MM.1S (cell line): ENCODE results near the gene PABPC1L2B.
"Not testable (repeated sequence)": the region's sequence is repeated elsewhere in the genome, so short reads cannot be mapped to it uniquely, and the experiment has no call there.

Source experiments
- DNase-seq: peaks from one replicate; pipeline ENCODE4 v3.0.0-alpha.2; 2015
- H2AFZ ChIP-seq: fragments of 300-600 bp; sonication (generic); 2 replicates; pipeline ENCODE4 v1.6.0; 2016; ENCODE audit warnings: antibody characterized with exemption, low read length
- H3F3A ChIP-seq: fragments of 300-600 bp; sonication (generic); 2 replicates; pipeline ENCODE4 v1.6.1; 2016; ENCODE audit warnings: mild to moderate bottlenecking, antibody characterized with exemption, low read length, moderate library complexity, mixed read lengths; ENCODE audit not compliant: insufficient read depth
- H3K27ac ChIP-seq: fragments of 300-600 bp; sonication (generic); 2 replicates; pipeline ENCODE4 v1.5.1; 2016; ENCODE audit warnings: mild to moderate bottlenecking, low read length
- H3K27me3 ChIP-seq: fragments of 300-600 bp; sonication (generic); replicated peaks from 2 replicates; pipeline ENCODE4 v1.6.0; 2016; ENCODE audit warnings: low read length; ENCODE audit not compliant: insufficient read depth
- H3K36me3 ChIP-seq: fragments of 300-600 bp; sonication (generic); replicated peaks from 2 replicates; pipeline ENCODE4 v1.6.1; 2016; ENCODE audit warnings: mild to moderate bottlenecking, low read length, mixed read lengths; ENCODE audit not compliant: insufficient read depth
- H3K4me1 ChIP-seq: fragments of 300-600 bp; sonication (generic); 2 replicates; pipeline ENCODE4 v1.6.1; 2016; ENCODE audit warnings: low read length, mixed read lengths
- H3K4me2 ChIP-seq: fragments of 300-600 bp; sonication (generic); 2 replicates; pipeline ENCODE4 v1.6.0; 2016; ENCODE audit warnings: low read depth, low read length
- H3K4me3 ChIP-seq: fragments of 300-600 bp; sonication (generic); 2 replicates; pipeline ENCODE4 v1.5.1; 2016; ENCODE audit warnings: low read length, mixed read lengths
- H3K79me2 ChIP-seq: fragments of 300-600 bp; sonication (generic); 2 replicates; pipeline ENCODE4 v1.6.1; 2016; ENCODE audit warnings: mixed run types, low read length, mixed read lengths
- H3K9ac ChIP-seq: fragments of 300-600 bp; sonication (generic); 2 replicates; pipeline ENCODE4 v1.6.1; 2016; ENCODE audit warnings: low read length, mixed read lengths
- H3K9me2 ChIP-seq: fragments of 300-600 bp; sonication (generic); replicated peaks from 2 replicates; pipeline ENCODE4 v1.6.1; 2016; ENCODE audit warnings: mild to moderate bottlenecking, low read length, mixed read lengths; ENCODE audit not compliant: insufficient read depth
- H3K9me3 ChIP-seq: fragments of 300-600 bp; sonication (generic); replicated peaks from 2 replicates; pipeline ENCODE4 v1.6.1; 2016; ENCODE audit warnings: mild to moderate bottlenecking, low read length, mixed read lengths; ENCODE audit not compliant: insufficient read depth
- H4K20me1 ChIP-seq: fragments of 300-600 bp; sonication (generic); 2 replicates; pipeline ENCODE4 v1.6.1; 2016; ENCODE audit warnings: mild to moderate bottlenecking, low read length, moderate library complexity, mixed read lengths; ENCODE audit not compliant: insufficient read depth

Gene PABPC1L2B

DNA sequence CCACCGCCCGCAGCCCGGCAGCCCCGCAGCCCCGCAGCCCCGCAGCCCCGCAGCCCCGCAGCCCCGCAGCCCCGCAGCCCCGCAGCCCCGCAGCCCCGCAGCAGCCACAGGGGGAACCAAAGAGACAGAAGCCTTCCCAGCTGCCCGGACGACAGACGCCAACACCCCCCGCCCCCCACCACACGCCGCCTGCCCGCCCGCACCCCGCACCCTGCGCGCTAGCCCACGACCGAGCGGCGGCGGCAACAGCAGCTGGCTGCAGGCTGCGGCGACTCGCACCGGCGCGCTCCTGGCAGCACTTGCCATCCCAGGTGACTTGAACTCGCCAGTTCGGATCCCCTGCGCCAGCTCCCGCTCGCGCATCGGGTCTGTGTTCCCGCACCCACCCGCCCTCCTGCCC, at the start of gene PABPC1L2B:
Gene PABPC1L2B, plus strand, starts transcription at position 207 of the 400 bp plus-strand sequence. CDS start 704 bp downstream, outside the sequence.
- H3K4me3 ChIP-seq, H3K27me3 ChIP-seq, H3K9ac ChIP-seq, H3K9me2 ChIP-seq, H3K27ac ChIP-seq, H4K20me1 ChIP-seq, DNase-seq, H3F3A ChIP-seq, H3K79me2 ChIP-seq, H2AFZ ChIP-seq, H3K9me3 ChIP-seq, H3K4me1 ChIP-seq, H3K4me2 ChIP-seq, H3K36me3 ChIP-seq: not testable (repeated sequence)

DNA sequence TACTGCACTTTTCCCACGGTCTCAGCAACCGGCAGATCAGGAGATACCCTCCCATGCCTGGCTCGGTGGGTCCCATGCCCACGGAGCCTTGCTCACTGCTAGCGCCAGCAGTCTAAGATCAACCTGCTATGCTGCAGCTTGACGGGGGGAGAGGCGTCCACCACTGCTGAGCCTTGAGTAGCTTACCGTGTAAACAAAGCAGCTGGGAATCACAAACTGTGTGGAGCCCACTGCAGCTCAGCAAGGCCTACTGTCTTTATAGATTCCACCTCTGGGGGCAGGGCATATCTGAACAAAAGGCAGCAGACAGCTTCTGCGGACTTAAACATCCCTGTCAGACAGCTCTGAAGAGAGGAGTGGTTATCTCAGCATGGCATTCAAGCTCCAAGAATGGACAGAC, 42.8 kb upstream of the PABPC1L2B start:
- not testable (repeated sequence) for H3K36me3 ChIP-seq, H4K20me1 ChIP-seq, H3K4me2 ChIP-seq, H2AFZ ChIP-seq, H3F3A ChIP-seq, DNase-seq, H3K27ac ChIP-seq, H3K9me2 ChIP-seq, H3K79me2 ChIP-seq, H3K4me3 ChIP-seq, H3K9ac ChIP-seq, H3K27me3 ChIP-seq, H3K4me1 ChIP-seq, H3K9me3 ChIP-seq

DNA sequence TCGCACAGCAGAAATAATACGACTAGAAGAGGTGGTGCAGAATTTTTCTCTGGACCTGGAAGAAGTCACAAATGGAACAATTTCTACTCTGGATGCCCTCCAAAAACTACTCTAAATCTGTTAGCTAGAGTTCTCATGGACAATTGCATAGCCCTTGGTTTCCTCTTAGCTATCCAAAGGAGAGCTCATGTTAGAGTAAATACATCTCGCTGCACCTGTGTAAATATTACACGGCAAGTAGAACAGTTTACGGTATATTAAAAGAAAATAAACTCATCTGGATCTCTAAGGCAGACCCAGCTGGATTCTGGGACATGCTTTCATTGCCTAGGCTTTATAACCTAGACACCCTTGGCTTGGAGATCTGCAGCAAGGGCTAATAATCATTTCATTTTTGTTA, 30.9 kb upstream of the PABPC1L2B start:
- H3K79me2 ChIP-seq, H3K4me3 ChIP-seq, H3K4me1 ChIP-seq, DNase-seq, H3K9me2 ChIP-seq, H3F3A ChIP-seq, H3K4me2 ChIP-seq, H2AFZ ChIP-seq, H3K27ac ChIP-seq, H3K27me3 ChIP-seq, H4K20me1 ChIP-seq, H3K9ac ChIP-seq, H3K9me3 ChIP-seq, H3K36me3 ChIP-seq: not testable (repeated sequence)

DNA sequence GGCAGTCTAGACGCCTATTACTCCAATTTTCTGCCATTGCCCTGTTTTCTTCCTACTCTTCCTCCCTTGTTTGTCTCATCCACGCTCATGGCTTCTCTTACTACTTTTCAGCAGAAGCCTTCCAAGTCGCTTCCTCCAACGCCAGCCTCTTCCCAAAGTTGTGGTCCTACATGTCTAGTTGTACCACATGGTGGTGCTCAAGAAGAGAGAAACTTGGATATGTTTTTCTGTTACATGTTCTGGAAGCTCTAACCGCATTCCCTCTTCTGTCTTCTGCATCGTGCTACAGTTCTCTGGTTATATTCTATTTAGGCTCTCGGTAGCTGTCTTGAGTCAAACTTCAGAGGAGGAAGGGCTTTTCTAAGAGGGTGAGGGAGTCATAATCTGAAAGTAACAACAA, 27.9 kb upstream of the PABPC1L2B start:
- H3K9ac ChIP-seq, H3K4me2 ChIP-seq, H3K36me3 ChIP-seq, H3K4me1 ChIP-seq, H3K9me3 ChIP-seq, H3K27ac ChIP-seq, H3K9me2 ChIP-seq, DNase-seq, H4K20me1 ChIP-seq, H3F3A ChIP-seq, H2AFZ ChIP-seq, H3K4me3 ChIP-seq, H3K27me3 ChIP-seq, H3K79me2 ChIP-seq: not testable (repeated sequence)

DNA sequence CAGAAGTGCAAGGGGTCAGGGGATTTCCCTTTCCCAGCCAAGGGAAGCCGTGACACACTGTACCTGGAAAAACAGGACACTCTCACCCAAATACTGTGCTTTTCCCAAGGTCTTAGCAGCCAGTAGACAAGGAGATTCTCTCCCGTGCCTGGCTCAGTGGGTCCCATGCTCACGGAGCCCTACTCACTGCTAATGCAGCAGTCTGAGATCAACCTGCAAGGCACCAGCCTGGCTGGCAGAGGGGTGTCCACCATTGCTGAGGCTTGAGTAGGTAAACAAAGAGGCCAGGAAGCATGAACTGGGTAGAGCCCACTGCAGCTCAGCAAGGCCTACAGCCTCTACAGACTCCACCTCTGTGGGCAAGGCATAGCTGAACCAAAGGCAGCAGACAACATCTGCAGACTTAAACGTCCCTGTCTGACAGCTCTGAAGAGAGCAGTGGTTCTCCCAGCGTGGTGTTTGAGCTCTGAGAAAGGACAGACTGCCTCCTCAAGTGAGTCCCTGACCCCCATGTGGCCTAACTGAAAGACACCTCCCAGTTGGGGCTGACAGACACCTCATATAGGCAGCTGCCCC, 21.8 kb upstream of the PABPC1L2B start:
- not testable (repeated sequence) for H3F3A ChIP-seq, DNase-seq, H4K20me1 ChIP-seq, H3K9ac ChIP-seq, H3K27me3 ChIP-seq, H3K36me3 ChIP-seq, H2AFZ ChIP-seq, H3K4me3 ChIP-seq, H3K9me2 ChIP-seq, H3K9me3 ChIP-seq, H3K27ac ChIP-seq, H3K79me2 ChIP-seq, H3K4me1 ChIP-seq, H3K4me2 ChIP-seq

DNA sequence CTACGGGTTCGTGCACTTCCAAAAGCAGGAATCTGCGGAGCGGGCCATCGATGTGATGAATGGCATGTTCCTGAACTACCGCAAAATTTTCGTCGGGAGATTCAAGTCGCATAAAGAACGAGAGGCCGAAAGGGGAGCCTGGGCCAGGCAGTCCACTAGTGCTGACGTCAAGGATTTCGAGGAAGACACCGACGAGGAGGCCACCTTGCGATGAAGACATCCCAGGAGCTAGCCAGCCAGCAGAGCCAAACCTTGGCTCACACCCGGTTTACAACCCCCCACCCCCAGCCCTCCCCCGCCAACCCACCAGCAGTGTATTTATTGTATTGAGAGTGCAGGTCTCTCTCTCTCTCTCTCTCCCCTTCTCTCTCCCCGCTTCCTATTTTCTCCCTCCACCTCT, 1.3 kb downstream of the PABPC1L2B start:
- DNase-seq, H3K9me2 ChIP-seq, H3K9me3 ChIP-seq, H3K36me3 ChIP-seq, H3K4me1 ChIP-seq, H3K9ac ChIP-seq, H3K79me2 ChIP-seq, H3K27ac ChIP-seq, H2AFZ ChIP-seq, H3K27me3 ChIP-seq, H3F3A ChIP-seq, H3K4me2 ChIP-seq, H4K20me1 ChIP-seq, H3K4me3 ChIP-seq: not testable (repeated sequence)
